SU-DHL-6 (cell line): Measurements from ENCODE around the gene MGMT.

Source experiments
- H2AFZ ChIP-seq: fragments of 200-600 bp; sonication (generic); 2 replicates; pipeline ENCODE4 v1.6.1; 2014; ENCODE audit warnings: low read depth, mild to moderate bottlenecking, moderate library complexity, mixed read lengths, antibody characterized with exemption, low read length; ENCODE audit not compliant: severe bottlenecking
- H3F3A ChIP-seq: fragments of 200-600 bp; shearing (Covaris generic); 2 replicates; pipeline ENCODE4 v1.6.0; 2016; ENCODE audit warnings: antibody characterized with exemption, mild to moderate bottlenecking; ENCODE audit not compliant: insufficient read depth
- H3K27ac ChIP-seq: fragments of 200-600 bp; sonication (generic); 2 replicates; pipeline ENCODE4 v1.5.1; 2016; ENCODE audit warnings: low read depth, mild to moderate bottlenecking, low read length, moderate library complexity, mixed read lengths
- H3K27me3 ChIP-seq: fragments of 200-600 bp; sonication (generic), shearing (Covaris generic); 2 replicates; pipeline ENCODE4 v1.6.0; 2014; ENCODE audit warnings: mild to moderate bottlenecking, low read length
- H3K36me3 ChIP-seq: fragments of 200-600 bp; sonication (generic); 2 replicates; pipeline ENCODE4 v1.6.1; 2014; ENCODE audit warnings: mild to moderate bottlenecking, low read length, mixed read lengths
- H3K4me2 ChIP-seq: fragments of 300-600, 200-600 bp; shearing (Covaris generic), sonication (generic); 2 replicates; pipeline ENCODE4 v1.6.0; 2014; ENCODE audit warnings: low read length, low read depth, mild to moderate bottlenecking; ENCODE audit not compliant: poor library complexity, severe bottlenecking
- H3K4me3 ChIP-seq: fragments of 200-600 bp; sonication (generic); 2 replicates; pipeline ENCODE4 v1.5.1; 2014; ENCODE audit warnings: antibody characterized with exemption, low read length, mild to moderate bottlenecking, mixed read lengths; ENCODE audit not compliant: insufficient read depth, poor library complexity, severe bottlenecking
- H3K79me2 ChIP-seq: fragments of 200-600 bp; sonication (generic); 2 replicates; pipeline ENCODE4 v1.6.1; 2014; ENCODE audit warnings: mild to moderate bottlenecking, low read length, moderate library complexity; ENCODE audit not compliant: insufficient read depth
- H3K9ac ChIP-seq: fragments of 200-600 bp; sonication (generic); 2 replicates; pipeline ENCODE4 v1.7.0; 2014; ENCODE audit warnings: mild to moderate bottlenecking, low read length
- H3K9me2 ChIP-seq: fragments of 200-600 bp; sonication (generic); replicated peaks from 2 replicates; pipeline ENCODE4 v1.6.1; 2014; ENCODE audit warnings: low read length; ENCODE audit not compliant: insufficient read depth
- H3K9me3 ChIP-seq: fragments of 200-600 bp; sonication (generic); 2 replicates; pipeline ENCODE4 v1.6.1; 2014; ENCODE audit warnings: low read length, mixed read lengths; ENCODE audit not compliant: insufficient read depth
- H4K20me1 ChIP-seq: fragments of 200-600 bp; sonication (generic); 2 replicates; pipeline ENCODE4 v1.6.1; 2014; ENCODE audit warnings: low read depth, mild to moderate bottlenecking, antibody characterized with exemption, low read length, moderate library complexity, mixed read lengths
- CTCF ChIP-seq: fragments of 200-600 bp; sonication (generic); IDR thresholded peaks from one replicate; pipeline ENCODE4 v1.5.1; 2017; ENCODE audit warnings: antibody characterized with exemption, mild to moderate bottlenecking, low read length, moderate library complexity; ENCODE audit not compliant: insufficient read depth, poor library complexity, severe bottlenecking
- EZH2phosphoT487 ChIP-seq: fragments of 200-600 bp; sonication (generic), shearing (Covaris generic); conservative IDR thresholded peaks from 2 replicates; pipeline ENCODE4 v1.6.1; 2018; ENCODE audit warnings: mild to moderate bottlenecking, antibody characterized with exemption, low read length, moderate library complexity, mixed read lengths

MGMT gene

GRCh38 chr10:129777687-129778086, 310.6 kb downstream of the MGMT start:
- Histone ChIP-seq H3K9me3 (no peaks in the 10 kb centered on the region), H3K36me3 (no peaks in the 10 kb centered on the region), H2AFZ (no peak overlapping the region), H3K79me2 (no peaks in the 10 kb centered on the region), H3K4me3 (no peak overlapping the region), H3K4me2 (no peak overlapping the region), H3K9me2 (no peaks in the 10 kb centered on the region), H3K27ac (no peak overlapping the region), H3K9ac (no peak overlapping the region), H3K27me3 (no peaks in the 10 kb centered on the region), H4K20me1 (no peaks in the 10 kb centered on the region), H3F3A (no peaks in the 10 kb centered on the region)
- TF ChIP-seq EZH2phosphoT487 = no peak
- TF ChIP-seq CTCF = no peak

GRCh38 chr10:129778571-129778970, 311.5 kb downstream of the MGMT start:
- TF ChIP-seq CTCF (no peak), EZH2phosphoT487 (no peak)
- Histone ChIP-seq H3K9ac (no peak overlapping the region), H3K4me2 (no peak overlapping the region), H3K79me2 (no peaks in the 10 kb centered on the region), H3K27me3 (no peaks in the 10 kb centered on the region), H3K9me2 (no peaks in the 10 kb centered on the region), H3K4me3 (no peak overlapping the region), H2AFZ (no peak overlapping the region), H4K20me1 (no peaks in the 10 kb centered on the region), H3K36me3 (no peaks in the 10 kb centered on the region), H3F3A (no peaks in the 10 kb centered on the region), H3K27ac (no peak overlapping the region), H3K9me3 (no peaks in the 10 kb centered on the region)

- H3K27me3 ChIP-seq = no peaks in the 10 kb centered on the region
- TF ChIP-seq EZH2phosphoT487 (no peak), CTCF (no peak)
Observed at GRCh38 chr10:129779126-129780111, 312.4 kb downstream of the MGMT start.

More at GRCh38 chr10:129779126-129780111, 312.4 kb downstream of the MGMT start:
- H3K4me2 ChIP-seq = no peak overlapping the region
- H3K9ac ChIP-seq = no peak overlapping the region
- no peak overlapping the region for H3K27ac ChIP-seq
- H4K20me1 ChIP-seq = no peaks in the 10 kb centered on the region
- H3K4me3 ChIP-seq = no peak overlapping the region
- H3F3A ChIP-seq = no peaks in the 10 kb centered on the region
- H3K9me3 ChIP-seq = no peaks in the 10 kb centered on the region
- H3K79me2 ChIP-seq = no peaks in the 10 kb centered on the region
- H3K9me2 ChIP-seq = no peaks in the 10 kb centered on the region
- H2AFZ ChIP-seq = no peak overlapping the region
- no peaks in the 10 kb centered on the region for H3K36me3 ChIP-seq
